H4 (cell line): ENCODE results near the gene UBR4. TPM values are rescaled to one million over a fixed set of nuclear protein-coding genes. Genes with fewer than 3 reads are reported as not detected.

ENCODE experiments used
- DNase-seq: peaks from one replicate; pipeline ENCODE4 v3.0.0-alpha.2; 2015; ENCODE audit warnings: low spot score
- total RNA-seq: library from RNA; depleted of rRNA; stranded (reverse); fragments of >200 nt; shearing (Covaris generic); gene quantifications from 2 replicates; pipeline ENCODE4 v1.2.3, GENCODE V29; 2014

Gene UBR4
- total RNA-seq, 1 experiment from 2014 or later, result 39.2 TPM

GRCh38 chr1:19057784-19058475 is 152.1 kb downstream of the UBR4 start:
- no peak for DNase-seq

GRCh38 chr1:19057182-19057779 is 152.8 kb downstream of the UBR4 start:
- no peak for DNase-seq

DNA sequence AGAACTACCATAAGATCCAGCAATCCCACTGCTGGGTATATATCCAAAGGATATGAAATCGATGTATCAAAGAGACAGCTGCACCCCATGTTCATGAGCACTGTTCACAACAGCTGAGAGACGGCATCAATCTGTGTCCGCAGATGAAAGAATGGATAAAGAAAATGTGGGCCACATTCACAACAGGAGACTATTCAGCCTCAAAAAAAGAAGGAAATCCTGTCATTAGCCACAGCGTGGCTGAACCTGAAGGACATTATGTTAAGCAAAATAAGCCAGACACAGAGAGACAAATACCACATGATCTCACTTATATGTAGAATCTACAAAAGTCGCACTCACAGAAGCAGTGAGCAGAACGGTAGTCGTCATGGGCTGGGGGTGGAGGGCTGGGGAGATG is 154.4 kb downstream of the UBR4 start:
- DNase-seq, result no peak

- DNase-seq, result no peak
These were observed 155.1 kb downstream of the UBR4 start for GRCh38 chr1:19055001-19055400.

GRCh38 chr1:19054216-19054615 is 155.8 kb downstream of the UBR4 start:
- no peak for DNase-seq

DNA sequence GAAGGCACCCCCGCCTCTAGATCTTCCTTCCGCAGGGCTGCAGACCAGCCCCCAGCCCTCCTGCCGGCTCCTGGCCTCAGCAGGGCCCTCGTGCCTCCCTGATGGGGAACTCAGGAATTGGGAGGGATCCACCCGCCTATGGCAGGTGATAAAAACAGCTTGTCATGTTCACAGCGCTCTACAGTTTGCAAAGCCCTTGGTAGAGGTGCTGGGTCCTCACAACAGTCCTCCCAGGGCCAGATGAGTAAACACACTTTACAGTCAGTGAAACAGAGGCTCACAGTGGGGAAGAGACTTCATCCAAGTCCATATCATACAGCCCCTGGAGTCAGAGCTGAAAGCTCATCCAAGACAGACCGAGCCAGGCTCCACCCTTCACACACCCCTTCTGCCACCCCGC is 156.6 kb downstream of the UBR4 start:
- no peak for DNase-seq

GRCh38 chr1:19049798-19050197 is 160.3 kb downstream of the UBR4 start:
- DNase-seq, result no peak

DNA sequence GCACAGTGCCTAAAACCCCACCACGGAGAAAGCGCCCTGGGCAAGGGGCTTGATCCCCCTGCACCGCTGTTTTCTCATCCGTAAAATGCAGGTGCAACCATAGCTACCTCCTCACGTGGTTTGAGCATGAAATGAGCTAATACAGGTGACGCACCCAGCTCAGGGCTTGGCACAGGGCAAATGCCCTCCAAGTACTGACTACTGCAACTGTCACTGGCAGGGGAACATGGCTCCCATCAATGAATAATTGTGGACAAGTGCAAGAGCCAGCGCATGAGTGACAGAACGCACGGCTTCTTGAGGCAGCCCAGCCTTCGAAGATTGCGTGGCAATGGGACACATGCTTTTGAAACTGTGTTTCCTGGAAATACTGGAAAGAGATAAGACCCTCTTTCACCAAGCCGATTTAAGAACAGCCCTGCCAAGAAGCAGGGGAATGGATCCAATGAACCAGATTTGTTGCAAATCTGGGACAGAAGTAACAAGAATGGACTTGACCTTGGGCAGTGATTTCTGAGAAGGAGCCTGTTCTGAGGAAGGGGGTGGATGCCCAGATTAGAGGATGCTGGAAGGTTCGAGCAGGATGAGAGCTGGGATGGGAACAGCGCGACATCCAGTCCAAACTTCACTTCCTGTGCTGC is 160.8 kb downstream of the UBR4 start:
- DNase-seq, result no peak

- DNase-seq, result no peak
These were observed 162.9 kb downstream of the UBR4 start for GRCh38 chr1:19046972-19047731.

DNA sequence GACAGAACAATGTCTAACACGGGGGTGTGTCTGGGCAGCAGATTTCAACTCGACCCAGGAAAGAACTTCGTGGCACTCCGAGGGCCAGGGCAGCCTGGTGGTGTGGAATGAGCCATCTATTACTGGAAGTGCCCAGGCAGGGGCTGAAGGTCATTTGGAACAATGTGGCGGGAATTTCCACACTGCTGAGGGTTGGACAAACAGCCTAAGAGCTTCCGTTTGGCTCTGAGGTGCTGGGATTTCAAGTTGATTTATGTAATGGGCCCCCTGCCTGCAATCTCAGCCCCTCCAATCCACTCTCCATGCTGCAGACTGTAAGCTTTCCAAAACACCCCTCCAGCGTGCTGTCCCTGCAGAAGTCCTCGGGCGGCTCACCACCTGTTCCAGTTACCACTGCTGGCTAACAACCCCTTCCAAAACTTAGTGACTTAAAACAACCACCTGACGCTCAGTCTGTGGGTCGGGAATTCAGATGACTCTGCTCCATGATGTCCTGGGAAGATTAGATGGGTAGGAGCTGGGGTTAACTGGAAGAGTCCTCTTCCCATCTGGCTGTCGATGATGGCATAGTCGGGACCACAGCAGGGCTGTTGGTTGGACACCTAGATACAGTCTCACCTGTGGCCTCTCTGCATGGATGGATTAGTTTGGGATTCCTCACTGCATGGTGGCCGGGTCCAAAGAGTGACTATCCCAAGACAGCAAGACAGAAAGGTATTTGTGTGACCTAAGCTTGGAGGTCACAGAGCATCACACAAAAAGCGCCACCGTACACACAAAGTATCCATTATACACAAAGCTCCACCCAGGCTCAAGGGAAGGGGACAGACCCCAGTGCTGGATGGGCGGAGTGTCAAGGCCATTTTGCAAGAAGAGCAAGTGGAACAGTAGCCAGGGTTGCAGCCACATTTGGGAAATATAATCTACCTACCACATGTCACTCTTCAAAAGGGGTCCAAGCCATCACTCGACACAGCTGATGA is 163.9 kb downstream of the UBR4 start:
- DNase-seq, result no peak

DNA sequence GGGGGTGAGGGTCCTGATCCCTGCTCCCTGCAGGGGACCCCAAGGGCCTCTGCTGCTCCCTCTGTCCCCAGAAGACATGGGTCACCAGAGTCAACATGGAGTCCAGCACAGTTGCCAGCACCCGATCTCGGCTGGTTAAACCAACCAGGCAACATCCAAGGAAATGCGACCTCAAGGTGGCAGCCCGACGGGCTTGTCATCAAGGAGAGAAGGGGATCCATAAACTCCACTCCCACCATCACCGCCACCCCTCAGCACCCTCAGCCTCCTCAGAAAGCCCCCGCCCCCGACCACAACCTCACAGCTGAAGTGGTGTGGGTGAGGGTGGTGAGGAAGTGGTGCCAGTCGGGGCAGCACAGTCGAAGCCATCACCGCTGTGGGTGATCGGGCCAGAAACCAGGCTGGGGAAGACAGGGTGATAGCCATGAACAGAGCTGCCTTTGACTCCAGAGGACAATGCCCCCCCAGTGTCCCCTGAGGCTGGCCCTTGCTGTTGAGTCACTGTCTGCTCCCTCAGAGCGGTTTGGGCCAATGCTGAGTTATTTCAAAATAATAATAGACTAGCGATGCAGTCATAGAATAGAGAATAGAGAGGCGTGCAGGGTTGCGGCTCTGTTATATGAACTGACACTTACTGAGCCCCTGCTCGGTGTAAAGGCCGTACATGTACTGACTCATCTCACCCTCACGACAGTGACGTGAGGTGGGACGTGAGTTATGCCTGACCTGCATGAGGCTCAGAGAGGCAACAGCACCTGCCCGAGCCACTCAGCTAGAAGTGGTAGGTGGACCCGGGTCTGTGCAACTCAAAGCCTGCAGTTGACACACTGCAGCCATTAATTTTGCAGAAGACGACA is 164.9 kb downstream of the UBR4 start:
- DNase-seq, result no peak

DNA sequence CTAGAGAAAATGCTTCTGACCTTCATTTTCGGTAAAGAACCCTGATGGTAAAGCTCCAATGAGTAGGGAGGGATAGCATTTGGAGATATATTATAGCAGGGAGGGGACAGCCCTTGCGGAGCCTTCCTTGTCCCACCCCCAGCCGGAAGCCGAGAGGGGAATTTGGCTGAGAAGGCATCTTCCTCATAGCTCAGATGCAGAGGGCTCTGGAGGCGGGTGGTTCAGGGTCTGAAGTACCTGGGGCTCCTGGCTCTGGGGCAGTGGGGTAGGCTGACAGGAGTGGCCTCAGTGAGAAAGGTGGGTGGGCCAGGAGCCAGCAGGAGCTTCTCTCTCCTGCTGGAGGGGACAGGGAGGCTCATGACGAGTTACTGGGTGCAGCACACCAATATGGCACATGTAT is 165.6 kb downstream of the UBR4 start:
- DNase-seq, result no peak

- no peak for DNase-seq
These were observed 166.3 kb downstream of the UBR4 start for GRCh38 chr1:19043579-19044443.

GRCh38 chr1:19042675-19043578 is 167.1 kb downstream of the UBR4 start:
- no peak for DNase-seq

GRCh38 chr1:19040010-19040680 is 169.9 kb downstream of the UBR4 start:
- DNase-seq, result no peak

DNA sequence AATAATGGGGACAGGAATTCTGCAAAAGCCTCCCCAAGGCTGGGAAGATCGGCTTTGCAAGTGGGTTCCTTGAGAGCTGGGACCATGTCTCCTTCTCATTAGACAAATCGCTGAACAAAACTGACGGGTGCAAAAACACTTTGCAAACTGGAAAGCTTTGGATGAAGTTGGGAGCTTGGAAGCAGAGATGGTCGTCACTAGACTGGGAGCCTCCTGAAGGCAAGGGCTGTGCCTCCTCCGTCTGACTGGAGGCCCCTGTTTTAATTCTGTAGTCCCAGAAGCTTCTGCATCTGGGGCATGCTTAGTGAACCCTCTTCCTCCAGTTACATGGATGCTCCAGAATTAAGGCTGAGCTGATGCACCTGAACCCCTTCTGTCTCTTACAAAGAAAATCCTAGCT is 171.3 kb downstream of the UBR4 start:
- no peak for DNase-seq

GRCh38 chr1:19038096-19038495 is 172.0 kb downstream of the UBR4 start:
- DNase-seq, result no peak

- no peak for DNase-seq
These were observed 172.4 kb downstream of the UBR4 start for GRCh38 chr1:19037659-19038058.
